IPS-NIHi7 (cell line): Measurements from ENCODE around the gene RPL41.

Source experiments
- DNase-seq: peaks from one replicate; pipeline ENCODE4 v3.0.0; 2012; ENCODE audit warnings: mixed read lengths; ENCODE audit errors: extremely low spot score

The RPL41 gene

GRCh38 chr12:56127888-56128669 lies 11.6 kb downstream of the RPL41 start, which contains the start of gene ESYT1:
ESYT1 (plus strand) TSS chr12:56128267; CDS start chr12:56128320, 53 bp downstream.
- peak; percentile 98 for DNase-seq

GRCh38 chr12:56128670-56129205 lies 12.3 kb downstream of the RPL41 start:
- peak; percentile 22 for DNase-seq

GRCh38 chr12:56129206-56129941 lies 12.9 kb downstream of the RPL41 start:
- DNase-seq: peak; percentile 79

- no peak for DNase-seq
Measured at GRCh38 chr12:56129942-56130495, 13.6 kb downstream of the RPL41 start.

GRCh38 chr12:56130876-56131275 lies 14.4 kb downstream of the RPL41 start:
- DNase-seq: no peak

GRCh38 chr12:56134897-56135296 lies 18.5 kb downstream of the RPL41 start:
- no peak for DNase-seq

- no peak for DNase-seq
Measured at GRCh38 chr12:56137853-56138571, 21.6 kb downstream of the RPL41 start.

- no peak for DNase-seq
Measured at GRCh38 chr12:56141946-56142784, 25.7 kb downstream of the RPL41 start.

GRCh38 chr12:56143217-56143616 lies 26.8 kb downstream of the RPL41 start:
- DNase-seq: no peak

GRCh38 chr12:56143870-56144269 lies 27.4 kb downstream of the RPL41 start:
- DNase-seq: no peak

- no peak for DNase-seq
Measured at GRCh38 chr12:56145217-56145616, 28.8 kb downstream of the RPL41 start.

- DNase-seq: no peak
Measured at GRCh38 chr12:56146492-56147460, 30.3 kb downstream of the RPL41 start.

- DNase-seq: no peak
Measured at GRCh38 chr12:56150563-56150962, 34.1 kb downstream of the RPL41 start.

- DNase-seq: peak; percentile 73
Measured at GRCh38 chr12:56151672-56152131, 35.3 kb downstream of the RPL41 start.

- peak; percentile 93 for DNase-seq
Measured at GRCh38 chr12:56152132-56152755, 35.8 kb downstream of the RPL41 start, which contains the start of gene MYL6B. MYL6B (plus strand) TSS chr12:56152587; CDS start chr12:56153919, 1,332 bp downstream.

GRCh38 chr12:56152756-56153677 lies 36.6 kb downstream of the RPL41 start:
- DNase-seq: no peak

- DNase-seq: no peak
Measured at GRCh38 chr12:56153678-56154065, 37.2 kb downstream of the RPL41 start.

GRCh38 chr12:56154246-56154771 lies 37.9 kb downstream of the RPL41 start:
- DNase-seq: no peak
